NCI-H82 treated with DMSO at 0.1 percent for 48 hours (cell line): ENCODE measurements around the gene COL18A1.
"Not testable (repeated sequence)": the region's sequence is repeated elsewhere in the genome, so short reads cannot be mapped to it uniquely, and the experiment has no call there.

Experiments used
- DNase-seq: peaks from one replicate; lab custom pipeline; 2025; ENCODE audit not compliant: unreplicated experiment; lab: John Stamatoyannopoulos, UW

COL18A1 gene

DNA sequence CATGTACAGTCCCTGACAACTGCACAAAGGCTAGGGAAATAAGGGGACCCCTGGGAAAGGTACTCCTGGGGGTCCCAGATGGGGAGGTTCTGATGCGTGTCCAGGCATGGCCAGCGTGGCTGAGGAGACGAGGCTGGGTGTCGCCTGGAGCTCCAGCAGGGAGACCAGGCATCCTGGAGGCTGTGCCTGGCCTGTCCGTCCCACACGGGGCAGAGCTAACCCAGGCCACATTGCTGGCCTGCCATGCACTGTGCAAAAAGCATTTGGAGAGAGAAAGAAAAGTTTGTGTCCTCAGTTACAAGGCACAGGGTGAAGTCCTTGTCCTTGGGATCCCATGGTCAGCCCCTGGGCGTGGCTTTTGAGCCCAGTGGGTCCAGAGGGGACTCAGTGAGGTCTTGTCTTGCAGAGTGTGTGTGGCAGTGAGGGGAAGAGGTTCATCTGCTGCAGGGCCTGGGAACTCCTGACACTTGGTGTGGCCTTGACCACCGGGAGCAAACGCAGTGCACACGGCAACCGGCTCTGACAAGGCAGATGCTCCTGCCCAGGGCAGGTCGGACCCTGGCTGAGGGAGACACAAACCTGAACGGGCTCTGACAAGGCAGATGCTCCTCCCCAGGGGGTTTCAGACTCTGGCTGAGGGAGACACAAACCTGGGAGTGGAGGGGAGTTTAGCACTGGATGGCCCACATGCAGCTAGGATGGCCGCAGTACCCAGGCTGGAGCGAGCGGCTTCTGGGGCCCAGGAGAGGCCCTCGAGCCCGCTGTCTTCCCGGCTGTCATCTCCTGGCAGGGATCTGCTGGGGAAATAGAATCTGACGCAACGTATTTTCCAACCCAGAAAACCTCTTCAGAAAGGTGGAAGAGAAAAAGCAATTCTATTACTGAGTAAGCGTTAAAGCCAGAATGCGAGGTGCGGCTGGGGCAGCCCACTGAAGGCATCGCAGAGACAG lies 37.3 kb upstream of the COL18A1 start:
- DNase-seq = no peak

DNA sequence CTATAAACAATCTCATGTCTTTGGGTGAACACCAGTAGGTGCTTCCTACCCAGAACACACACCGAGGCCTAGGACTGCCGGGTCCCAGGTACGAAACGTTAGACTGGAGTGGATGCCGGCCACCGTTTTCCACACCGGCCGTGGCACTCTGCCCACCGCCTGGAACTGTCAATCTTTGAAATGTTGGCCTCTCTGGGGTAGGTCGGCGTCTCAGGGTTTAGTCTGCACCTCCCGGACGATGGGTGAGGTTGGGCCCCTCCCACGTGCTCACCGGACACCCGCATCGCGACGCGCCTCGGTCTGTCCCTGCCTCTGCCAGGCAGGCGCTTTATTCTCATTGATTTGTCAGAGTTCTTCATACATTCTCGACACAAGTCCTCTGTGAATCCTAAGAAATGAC lies 35.9 kb upstream of the COL18A1 start:
- DNase-seq = not testable (repeated sequence)

DNA sequence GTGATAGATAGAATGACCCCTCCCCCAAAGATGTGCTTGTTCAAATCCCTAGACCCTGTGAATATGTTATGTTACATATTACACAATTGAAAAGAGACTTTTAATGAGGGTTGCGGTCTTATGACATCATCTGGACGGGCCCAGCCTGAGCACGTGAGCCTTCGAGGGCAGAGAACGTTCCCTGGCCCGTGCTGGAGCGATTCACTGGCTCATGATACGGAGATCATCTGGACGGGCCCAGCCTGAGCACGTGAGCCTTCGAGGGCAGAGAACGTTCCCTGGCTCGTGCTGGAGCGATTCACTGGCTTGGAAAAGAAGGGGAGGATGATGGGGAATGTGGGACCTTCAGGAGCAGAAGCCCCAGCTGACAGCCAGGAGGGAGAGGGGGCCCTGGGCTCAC lies 34.4 kb upstream of the COL18A1 start:
- DNase-seq = no peak

GRCh38 chr21:45371081-45371480 lies 33.9 kb upstream of the COL18A1 start:
- no peak for DNase-seq

DNA sequence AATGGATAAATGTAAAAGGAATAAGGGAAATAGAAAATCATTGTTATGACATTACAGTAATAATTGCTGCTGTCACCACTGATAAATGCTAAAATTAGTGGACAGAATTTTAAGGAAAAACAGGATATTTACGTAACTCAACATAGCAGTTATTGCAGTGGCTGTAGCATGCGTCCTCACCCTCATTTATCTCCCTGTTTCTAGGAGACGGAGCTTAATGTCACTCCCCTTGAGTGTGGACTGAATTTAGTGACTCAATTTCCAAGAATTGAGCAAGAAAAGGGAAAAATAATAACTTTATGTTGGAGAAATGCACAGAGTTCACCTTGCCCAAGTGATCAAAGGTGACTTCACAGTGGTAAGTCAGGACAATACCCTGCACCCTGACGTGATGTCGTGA lies 33.3 kb upstream of the COL18A1 start:
- no peak for DNase-seq

DNA sequence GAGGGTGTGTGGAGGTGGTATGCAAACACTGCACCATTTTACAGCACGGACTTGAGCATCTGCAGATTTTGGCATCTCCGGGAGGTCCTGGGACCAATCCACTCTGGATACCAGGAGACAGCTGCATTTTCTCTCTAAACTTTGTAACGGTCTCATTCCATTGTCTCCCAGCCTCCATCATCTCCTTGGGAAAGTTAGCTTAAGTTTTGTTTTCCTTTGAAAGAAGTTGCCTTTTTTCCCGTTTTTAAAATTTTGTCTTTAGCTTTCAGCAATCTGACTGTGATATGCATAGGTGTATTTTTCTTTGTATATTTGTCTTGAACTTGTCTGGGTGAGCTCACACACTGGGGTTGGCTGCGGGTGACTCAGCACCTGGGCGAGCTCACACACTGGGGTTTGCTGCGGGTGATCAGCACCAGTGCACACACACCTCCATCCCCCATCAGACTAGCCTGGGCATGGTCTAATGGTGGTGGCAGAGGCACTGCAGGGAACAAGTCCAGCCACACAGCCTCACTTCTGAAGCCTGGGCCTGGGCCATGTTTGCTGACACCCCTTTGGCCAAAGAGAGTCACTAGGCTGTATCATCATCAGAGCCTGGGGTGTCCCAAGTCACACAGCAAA lies 32.1 kb upstream of the COL18A1 start:
- no peak for DNase-seq

DNA sequence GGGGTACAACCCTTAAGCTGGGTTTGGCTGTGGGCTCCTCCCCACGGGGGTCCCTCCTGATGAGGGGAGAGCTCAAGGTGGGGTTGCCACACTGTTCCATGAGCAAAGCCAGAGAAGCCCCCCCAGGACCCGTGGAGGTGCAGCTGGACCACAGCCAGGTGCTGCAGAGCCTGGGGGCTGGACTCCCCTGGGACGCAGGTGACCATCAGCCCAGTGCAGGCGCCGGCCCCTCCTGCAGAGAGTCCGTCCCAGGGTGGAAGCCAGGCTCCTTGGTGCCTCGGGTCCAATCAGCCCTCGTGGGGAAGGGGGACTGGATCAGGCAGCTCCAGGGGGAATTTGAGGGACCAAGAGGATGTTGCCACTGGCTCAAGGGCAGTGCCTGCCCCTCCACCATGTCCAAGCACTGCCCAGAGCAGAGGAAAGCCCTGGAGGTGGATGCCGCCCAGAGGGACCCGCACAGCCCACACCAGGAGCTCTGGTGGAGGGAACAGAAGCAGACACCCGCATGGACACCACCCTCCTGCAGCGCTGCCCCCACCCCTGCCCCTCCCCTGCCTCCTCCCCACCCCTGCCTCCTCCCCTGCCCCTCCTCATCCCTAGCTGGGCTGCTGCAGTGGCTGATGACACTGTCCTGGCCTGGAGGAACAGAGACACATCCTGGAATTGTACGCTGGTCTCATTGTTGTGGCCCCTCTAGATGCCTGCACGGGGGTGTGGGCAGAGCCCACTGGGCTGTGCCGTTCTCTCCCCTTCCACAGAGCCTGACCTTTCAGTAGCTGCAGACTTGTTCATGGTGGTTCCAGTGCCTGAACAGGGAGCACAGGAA lies 30.8 kb upstream of the COL18A1 start:
- DNase-seq = no peak

DNA sequence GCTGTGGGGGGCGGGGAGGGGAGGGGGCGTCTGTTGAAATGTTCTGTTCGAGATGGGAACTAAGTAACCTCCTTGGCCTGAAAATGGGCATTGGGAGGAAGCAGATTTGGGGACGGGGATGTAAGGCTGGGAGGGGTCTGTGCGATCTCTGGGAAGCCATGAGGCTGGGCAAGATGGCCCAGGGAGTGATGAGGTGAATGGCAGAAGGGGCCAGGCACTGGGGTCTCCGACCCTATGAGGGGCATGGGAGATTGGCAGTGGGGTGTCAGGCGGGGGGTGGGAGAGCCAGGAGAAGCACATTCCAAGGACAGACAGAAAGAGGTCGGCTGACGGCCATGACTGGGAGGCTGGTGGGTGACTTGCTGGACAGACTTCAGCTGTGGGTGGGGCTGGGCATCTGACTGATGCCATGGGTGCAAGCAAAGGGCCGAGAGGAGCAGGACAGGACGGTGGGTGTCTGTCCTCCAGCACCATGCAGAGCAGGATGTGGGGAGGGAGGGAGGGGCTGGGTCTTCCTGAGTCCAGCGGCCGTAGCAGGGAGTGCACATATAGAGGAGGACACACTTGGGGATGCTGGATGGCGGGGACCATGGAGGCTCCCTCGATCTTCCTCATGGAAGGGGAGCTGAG lies 30.0 kb upstream of the COL18A1 start:
- no peak for DNase-seq

GRCh38 chr21:45376459-45377324 lies 28.3 kb upstream of the COL18A1 start:
- DNase-seq = no peak

DNA sequence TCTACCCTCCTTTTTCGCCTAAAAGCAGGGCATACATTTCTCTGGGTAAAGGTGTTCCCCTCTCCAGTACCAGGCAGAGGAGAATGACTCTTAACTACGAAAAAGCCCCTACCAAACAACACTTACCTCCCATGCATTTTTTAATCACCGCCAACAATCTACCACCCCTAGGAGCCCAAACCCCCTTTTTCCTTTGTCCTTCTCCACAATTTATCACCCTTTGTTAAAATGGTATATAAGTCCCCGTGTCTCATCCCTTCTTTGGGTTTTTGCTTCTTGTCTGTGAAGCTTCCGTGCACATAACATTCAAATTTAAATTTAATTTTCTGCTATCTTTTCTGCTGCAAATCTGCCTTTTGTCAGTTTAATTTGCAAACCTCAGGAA lies 27.6 kb upstream of the COL18A1 start:
- DNase-seq = no peak

- DNase-seq = no peak
Measured at GRCh38 chr21:45377866-45378257, 27.1 kb upstream of the COL18A1 start.

DNA sequence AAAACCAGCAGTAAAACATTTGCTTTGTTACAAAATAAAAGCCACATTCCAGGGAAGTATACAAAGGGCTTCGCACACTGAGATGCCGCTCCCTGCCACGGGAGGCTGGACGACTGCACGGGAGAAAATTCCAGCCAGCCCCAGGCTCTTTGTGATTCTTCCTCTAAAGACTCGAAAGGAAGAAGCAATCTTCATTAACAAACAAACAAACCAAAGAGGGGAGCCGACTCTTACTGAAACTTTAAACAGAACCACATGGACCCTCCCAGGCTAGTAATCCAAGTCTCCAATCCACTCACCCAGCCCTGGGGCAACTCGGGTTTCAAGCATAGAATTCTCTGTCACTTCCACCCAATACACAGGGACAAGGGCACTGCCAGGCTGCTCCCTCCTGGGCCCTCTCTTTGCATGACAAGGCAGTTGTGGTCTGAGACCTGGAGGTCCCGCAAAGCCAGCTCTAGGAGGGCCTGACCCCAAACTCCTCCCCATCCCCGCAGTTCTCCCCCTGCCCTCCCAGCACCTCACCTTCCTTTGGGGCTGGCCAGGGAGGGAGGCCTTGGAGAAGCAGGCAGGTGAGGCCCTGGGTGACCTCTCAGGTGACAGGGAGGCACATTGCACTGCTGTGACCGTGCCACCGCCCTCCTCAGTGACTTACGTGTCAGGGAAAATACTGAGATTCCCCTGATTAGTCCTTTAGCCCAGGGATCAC lies 26.6 kb upstream of the COL18A1 start:
- DNase-seq = no peak

DNA sequence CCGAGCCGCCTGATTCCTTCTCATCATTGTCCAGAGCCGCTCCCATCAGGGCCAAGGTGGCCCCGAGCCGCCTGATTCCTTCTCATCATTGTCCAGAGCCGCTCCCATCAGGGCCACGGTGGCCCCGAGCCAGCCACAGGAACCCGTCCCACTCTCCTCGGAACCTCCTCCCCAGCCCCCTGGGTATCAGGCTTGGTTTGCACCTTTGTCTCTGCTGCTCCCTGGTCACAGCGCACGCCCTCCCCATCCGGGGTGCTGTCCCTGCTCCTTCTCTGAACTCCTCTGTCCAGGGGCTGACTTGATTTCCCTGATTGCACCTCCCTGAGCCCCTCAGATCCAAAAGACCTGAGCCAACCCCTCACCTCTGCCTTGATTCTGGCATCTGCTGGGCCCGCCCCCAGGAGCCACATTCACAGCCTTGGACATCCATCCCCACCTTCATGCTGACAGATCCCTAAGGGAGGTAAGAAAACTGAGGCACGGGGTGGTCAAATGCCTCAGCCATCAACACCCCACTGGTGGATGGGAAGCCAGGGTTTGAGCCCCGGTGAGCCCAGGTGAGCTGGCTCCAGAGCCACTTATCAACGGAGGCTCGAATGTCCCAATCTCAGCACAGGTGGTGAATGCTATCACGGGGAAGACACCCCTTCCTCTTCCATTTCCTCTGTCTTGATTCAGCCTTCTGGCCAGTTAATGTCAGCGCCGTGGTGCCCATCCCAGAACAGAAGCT lies 25.6 kb upstream of the COL18A1 start:
- DNase-seq = no peak

DNA sequence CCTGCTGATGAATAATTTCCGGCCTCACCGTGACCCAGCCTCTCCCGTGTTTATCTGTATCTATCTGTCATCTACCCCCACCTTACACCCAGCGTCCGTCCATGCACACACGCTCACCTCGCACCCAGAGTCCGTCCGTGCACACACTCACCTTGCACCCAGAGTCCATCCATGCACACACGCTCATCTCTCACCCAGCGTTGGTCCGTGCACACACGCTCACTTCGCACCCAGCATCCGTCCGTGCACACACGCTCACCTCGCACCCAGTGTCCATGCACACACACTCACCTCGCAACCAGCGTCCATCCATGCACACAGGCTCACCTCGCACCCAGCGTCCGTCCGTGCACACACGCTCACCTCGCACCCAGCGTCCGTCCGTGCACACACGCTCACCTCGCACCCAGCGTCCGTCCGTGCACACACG lies 25.0 kb upstream of the COL18A1 start:
- no peak for DNase-seq

DNA sequence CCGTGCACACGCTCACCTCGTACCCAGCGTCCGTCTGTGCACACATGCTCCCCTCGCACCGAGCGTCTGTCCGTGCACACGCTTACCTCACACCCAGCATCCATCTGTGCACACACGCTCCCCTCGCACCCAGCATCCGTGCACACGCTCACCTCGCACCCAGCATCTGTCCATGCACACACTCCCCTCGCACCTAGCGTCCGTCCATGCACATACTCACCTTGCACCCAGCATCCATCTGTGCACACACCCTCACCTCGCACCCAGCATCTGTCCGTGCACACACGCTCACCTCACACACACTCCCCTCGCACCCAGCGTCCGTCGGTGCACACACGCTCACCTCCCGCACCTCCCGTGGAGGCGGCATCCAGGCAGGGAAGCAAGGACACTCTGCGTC lies 24.4 kb upstream of the COL18A1 start:
- DNase-seq = no peak

GRCh38 chr21:45381036-45381787 lies 23.8 kb upstream of the COL18A1 start:
- no peak for DNase-seq

DNA sequence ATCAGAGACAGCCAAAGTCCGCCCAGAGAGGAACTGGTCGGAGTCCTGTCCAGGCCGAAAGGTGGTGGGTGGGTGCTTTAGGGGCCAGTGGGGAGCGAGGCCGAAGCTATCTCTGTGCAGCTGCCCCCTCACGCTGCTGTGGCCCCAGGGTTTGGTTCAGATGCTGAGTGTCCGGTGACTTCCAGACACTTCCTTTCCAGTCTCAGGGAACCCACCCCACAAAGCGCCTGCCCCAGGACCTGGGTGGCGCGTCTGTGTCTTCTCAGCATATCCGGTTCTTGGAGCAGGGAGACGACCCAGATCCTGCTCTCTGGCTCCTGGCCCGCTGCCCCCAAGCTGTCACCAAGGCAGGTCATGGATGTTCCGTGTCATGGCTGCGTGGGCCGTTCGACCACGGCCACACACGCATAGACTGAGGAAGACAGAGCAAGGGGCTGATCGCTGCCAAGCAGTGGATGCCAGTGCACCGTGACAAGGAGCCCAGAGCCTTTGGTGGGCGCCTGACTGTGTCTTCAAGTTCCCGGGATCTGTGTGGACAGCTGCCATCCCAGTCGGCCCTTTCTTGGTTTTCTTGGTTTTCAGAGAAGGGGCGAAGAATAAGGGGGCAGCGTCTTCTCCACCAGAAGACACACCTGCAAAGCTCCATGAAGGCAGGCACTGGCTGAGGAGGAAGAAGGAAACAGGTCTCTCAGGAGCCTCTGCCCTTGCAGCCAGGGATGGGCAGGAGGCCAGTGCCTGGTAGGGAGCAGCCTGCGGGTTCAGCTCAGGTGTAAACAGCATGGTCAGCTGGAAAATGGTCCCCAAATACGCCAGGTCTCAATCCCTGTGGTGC lies 22.9 kb upstream of the COL18A1 start:
- DNase-seq = no peak

DNA sequence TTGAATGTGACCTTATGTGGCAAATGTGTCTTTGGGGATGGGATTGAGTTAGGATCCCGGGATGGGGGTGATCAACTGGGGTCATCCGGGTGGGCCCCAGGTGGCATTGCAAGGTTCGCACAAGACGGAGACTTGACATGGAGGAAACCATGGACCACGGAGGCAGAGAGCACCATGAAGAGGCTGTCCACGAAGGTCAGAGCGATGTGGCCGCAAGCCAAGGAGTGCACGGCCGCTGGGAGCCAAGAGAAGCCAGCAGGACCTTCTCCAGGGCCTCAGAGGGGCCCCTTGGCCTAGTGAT lies 22.3 kb upstream of the COL18A1 start:
- DNase-seq = no peak
